CD4-positive, alpha-beta T cell treated with Interleukin-15 for 1 hour (primary cell): ENCODE data around the gene MGAT4A.
"Not testable (repeated sequence)": the region's sequence is repeated elsewhere in the genome, so short reads cannot be mapped to it uniquely, and the experiment has no call there.

Source experiments
- DNase-seq: peaks from one replicate; pipeline ENCODE4 v3.0.0-alpha.2; 2020

Gene MGAT4A

DNA sequence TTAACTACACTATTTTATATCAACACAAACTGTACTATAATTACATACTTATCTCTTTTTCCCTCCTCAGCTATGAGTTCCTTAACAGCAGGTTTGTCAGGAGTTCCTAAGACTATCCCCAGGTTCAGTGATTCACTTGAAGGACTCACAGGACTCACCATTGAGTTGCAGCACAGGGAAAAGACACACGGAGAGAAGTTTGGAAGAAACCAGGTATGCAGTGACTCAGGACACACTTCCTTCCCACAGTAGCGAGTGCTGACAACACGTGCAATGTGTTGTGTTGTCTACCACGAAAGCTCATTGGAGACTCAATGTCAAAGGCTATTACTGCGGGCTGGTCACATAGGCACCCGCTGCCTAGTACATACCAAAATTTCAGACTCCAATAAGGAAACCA is 32.0 kb downstream of the MGAT4A start:
- no peak for DNase-seq

DNA sequence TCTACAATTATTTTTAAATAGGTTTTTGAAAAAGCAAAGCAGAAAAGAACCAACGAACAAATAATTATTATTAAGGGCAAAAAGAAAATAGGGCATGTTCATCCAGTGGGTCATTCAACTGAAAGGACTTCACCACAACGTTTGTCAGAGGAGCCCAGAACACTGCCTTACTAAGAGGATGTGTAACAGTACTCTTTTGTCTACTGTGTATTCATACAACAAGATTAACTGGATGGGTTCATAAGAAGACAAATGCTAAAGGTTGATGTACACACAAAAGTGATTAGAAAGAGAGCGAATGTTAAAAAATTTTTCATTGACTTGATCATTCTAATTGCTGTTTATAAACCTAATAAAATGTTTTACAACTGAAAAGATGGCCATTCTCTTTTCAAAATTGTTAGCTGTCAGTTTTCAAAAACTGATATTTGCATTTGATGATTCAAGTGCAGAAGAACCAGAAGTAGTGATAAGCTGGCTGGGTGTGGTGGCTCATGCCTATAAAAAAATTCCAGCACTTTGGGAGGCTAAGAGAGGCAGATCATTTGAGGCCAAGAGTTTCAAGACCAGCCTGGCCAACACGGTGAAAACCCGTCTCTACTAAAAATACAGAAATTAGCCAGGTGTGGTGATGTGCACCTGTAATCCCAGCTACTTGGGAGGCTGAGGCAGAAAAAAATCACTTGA is 33.1 kb downstream of the MGAT4A start:
- no peak for DNase-seq

DNA sequence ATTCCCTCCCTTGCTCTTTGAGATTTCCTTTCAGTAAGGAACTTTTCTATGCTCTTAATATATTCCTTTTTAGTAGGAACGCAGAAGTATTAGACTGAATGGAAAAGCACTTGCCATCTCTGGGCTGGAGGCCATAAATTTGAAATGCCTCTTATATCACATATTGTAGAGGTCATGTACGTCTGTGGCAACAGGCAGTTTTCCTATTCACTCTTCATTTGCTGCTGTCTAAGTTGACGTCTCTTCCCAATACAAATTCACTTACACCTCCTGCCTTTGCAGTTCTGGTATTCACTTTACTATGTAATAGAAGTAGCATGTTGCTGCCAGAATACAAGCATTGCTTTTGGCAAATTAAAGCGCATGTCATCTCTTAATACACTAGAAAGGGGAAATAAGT is 34.7 kb downstream of the MGAT4A start:
- no peak for DNase-seq

DNA sequence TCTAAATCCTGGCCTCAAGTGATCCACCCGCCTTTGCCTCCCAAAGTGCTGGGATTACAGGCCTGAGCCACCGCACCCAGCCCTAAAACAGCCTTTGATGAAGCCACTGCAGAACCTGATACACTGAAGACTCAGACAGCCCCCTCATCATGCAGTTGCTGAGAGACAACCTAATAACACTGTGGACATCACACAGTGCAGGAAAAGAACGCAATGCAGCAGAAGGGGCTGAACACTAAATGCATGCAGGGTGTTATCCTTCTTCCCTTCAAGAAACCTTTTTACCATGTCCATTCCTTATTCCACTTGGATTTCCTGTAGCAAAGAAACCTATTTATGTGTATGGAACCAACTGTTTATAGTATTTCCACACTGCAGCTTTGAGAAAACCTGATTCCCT is 35.7 kb downstream of the MGAT4A start:
- DNase-seq: no peak

DNA sequence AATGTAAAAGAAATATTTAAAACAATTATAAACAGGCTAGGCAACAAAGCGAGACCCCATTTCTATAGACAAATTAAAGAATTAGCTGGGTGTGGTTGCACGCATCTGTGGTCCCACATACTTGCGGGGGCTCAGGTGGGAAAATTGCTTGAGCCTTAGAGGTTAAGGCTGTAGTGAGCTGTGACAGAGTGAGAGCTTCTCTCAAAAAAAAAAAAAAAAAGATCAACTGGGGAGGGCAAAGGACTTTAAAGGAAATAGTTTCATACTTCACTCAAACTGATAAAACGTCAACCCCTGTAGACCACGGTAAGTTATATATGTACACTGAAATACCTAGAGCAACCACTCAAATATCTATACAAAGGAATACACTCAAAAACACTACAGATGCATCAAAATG is 37.5 kb downstream of the MGAT4A start:
- no peak for DNase-seq

DNA sequence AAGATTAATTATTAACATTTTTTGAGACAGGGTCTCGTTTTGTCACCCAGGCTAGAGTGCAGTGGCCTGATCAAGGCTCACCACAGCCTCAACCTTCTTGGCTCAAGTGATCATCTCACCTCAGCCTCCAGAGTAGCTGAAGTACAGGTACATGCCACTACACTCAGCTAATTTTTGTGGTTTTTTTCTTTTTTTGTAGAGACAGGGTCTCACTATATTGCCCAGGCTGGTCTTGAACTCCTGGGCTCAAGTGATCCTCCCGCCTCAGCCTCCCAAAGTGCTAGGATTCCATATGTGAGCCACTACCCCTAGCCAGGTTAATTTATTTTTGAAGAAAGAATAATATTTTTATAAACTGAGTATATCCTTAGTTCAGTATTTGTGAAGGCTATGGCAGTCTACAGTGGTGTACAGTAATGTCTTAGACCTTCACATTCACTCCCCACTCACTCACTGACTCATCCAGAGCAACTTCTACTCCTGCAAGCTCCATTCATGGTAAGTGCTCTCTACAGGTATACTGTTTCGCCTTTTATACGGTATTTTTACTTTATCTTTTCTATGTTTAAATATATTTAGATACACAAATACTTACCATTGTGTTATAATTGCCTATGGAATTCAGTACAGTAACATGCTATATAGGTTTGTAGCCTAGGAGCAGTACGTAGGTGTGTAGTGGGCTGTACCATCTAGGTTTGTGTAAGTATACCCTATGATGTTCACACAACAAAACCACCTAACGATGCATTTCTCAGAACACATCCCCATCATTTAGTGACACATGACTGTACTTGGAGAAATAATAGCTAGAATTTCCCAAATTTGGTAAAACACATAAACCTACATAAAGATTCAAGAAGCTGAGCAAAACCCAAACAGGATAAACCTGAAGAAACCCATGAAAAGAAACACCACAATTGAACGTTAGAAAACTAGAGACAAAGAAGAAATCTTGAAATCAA is 38.6 kb downstream of the MGAT4A start:
- DNase-seq: no peak

DNA sequence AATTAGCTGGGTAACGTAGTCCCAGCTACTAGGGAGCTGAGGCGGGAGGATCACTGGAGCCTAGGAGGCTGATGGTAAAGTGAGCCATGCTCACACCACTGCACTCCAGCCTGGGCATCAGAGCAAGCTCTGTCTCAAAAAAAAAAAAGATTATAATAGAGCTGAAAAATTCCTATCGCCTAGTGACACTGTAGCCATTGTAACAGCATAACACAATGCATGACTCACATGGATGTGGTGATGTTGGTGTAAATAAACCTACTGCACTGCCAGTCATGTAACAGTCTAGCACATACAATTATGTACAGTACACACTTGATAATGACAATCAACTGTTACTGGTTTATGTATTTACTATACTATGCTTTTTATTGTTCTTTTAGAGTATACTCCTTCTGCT is 39.6 kb downstream of the MGAT4A start:
- DNase-seq: no peak

DNA sequence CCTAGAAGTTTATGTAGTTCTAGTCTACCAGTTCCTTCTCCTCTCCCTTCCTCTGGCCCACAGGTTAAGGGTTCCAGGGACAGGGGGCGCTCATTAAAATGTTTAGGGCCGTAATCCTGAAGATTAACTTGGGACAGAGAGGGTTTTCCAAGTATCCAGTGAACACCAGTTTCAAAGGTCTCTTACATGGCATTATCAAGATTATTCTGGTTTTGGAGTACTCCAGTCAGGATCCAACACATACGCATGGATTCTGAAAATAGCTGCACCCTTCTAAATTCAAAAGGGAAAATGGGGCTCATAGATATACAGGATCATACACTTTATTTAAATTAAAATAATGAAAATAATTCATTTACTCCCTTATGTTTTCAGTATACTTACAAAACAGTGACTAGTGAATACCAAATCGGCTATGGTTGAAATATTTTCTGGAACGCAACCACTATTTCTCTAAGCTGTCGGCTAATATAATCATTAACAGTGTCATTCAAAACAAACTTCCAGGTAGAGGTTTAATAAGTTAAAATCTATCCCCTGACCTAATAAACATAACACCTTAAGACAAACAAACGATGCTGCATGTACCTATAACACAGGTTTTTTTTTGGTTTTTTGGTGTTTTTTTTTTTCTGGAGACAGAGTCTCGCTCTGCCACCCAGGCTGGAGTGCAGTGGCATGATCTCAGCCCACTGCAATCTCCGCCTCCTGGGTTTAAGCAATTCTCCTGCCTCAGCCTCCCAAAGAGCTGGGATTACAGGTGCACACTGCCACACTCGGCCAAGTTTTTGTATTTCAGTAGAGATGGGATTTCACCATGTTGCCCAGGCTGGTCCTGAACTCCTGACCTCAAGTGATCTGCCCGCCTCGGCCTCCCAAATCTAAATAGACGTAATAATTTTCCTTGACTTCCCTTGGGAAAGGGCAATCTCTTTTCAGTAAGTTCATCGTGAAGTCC is 44.7 kb downstream of the MGAT4A start:
- DNase-seq: no peak

DNA sequence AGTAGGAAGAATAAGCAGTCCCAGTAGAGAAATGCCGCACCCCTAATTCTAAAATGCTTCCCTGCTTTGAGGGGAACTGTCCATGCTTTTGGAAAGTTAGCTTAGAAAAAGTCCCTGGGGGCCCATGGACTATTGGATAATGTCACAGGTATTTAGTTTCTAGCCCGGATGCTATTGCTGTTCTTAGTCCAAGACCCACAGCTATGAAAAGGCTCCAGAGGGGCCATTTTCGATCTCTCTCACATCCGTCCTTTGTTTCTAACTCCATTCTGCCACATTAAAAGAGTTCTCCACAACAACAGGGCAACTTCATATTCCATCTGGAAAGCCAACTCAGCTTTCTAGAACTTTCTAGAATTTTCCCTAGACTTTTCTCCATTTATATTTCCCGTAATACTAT is 47.2 kb downstream of the MGAT4A start:
- DNase-seq: no peak

DNA sequence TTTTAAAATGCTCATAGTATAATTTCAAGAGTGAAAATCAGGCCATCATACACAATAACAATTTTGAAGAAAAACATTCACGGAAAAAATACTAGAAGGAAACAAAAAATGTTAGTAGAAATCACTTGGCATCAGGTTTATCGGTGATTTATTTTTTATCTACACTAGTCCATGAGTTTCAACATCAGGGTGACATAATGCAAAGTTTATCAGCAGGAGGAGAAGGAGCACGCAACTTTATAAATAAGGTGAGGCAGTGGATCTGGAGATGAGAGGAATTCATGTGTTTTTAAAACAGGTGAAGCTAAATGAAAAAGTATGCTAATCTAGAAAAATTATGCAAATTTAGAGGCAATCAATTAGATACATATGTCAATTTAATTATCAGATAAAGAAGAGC is 54.2 kb downstream of the MGAT4A start:
- DNase-seq: no peak

DNA sequence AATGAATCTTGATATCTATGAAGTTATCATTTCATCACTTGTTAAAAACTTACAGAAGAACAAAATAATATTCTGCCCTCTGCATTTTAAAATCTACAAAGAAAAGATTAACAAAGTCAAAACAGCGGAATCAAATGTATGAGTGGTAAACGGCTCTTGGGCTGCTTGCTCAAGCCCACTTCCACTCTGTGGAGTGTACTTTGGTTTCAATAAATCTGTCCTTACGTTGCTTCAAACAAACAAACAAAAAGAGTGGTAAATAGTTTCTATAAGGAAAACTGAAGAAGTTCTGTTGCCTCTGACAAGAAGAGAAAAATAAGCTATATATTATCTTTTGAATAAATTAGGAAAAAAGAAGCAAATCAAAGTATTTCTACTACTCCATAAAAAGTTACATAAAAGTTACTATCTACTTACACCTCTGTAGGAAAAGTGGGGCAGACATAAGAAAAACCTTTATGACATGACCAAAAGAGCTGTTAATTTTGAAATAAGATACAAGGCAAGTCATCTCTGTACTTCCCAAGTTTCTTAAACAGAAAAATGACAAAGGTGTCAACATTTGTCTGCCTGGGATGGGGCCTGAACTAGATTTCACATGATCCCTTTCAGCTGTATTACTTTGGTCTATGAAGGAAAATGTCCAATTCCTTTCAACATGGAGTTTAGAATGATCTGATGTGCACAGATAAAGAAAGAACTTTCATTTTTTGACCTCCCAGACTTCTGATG is 56.5 kb downstream of the MGAT4A start:
- DNase-seq: no peak

DNA sequence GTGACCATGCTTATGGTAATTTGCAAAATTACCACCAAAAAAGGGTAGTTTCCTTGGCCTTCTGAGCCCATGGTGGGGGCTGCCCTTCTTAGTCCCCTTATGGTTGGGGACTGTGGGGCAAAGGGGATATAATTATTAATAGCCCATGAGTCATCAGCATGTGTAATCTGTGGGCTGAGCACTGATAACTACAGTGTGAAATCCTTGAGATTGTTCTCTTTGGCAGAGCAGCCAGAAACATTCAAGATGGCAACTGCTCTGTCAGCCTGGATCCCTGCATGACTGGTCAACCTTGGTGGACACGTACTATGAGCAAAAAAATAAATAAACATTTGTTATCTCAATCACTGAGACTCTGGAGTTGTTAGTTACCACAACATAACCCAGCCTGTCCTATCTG is 61.3 kb downstream of the MGAT4A start:
- DNase-seq: no peak

DNA sequence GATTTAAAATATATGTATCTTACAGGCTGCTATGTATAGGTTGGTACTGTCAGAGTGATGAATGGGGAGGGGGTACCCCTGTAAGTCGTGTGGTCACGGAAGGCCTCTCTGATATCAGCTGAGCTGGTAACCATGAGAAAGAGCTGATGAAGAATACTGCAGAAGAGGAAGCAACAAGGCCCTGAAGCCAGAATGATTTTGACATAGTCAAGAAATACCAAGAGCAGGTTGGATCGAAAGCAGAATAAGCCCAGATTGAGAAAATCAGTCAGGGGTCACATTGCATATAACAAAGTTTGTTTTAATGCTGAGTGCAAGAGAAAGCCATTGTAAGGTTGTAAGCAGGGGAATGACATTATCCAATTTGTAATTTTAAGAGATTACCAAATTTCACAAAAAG is 65.3 kb downstream of the MGAT4A start:
- no peak for DNase-seq

DNA sequence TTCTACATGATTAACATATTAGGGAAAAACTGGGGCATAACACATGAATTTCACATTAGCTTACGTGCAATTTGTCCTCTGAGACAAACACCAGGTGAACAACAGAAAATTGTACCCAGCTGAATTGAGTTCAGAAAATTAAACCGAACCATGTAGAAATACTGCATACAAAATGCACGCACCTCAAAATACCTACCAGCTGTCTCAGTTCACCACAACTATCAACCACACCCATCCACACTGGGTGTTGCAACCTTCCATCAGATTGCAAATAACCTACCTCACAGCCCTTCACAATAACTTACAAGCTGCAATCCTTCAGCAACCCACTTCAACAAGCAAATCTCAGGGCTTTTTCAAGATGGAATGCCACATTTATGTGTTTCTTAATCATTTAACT is 66.6 kb downstream of the MGAT4A start:
- peak; percentile 67 for DNase-seq

DNA sequence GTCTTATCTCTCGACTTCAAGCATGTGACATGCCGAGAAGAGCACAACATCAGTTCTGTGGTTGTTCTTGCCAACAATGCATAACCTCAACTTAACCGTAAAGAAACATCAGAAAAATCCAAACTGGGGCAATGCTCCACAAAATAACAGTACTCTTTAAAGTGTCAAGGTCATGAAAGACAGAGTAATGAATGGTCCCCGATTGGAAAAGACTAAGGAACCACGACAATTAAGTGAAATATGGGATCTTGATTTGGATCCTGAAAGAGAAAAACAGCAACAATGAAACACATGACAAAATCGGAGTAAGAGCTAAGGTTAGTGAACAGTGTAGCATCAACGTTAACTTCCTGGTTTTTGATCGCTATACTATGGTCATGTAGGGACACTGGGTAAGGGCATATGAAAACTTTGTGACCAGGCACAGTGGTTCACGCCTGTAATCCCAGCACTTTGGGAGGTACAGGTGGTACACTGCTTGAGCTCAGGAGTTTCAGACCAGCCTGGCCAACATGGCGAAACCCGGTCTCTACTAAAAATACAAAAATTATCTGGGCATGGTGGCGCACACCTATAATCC is 67.3 kb downstream of the MGAT4A start:
- DNase-seq: peak; percentile 22

DNA sequence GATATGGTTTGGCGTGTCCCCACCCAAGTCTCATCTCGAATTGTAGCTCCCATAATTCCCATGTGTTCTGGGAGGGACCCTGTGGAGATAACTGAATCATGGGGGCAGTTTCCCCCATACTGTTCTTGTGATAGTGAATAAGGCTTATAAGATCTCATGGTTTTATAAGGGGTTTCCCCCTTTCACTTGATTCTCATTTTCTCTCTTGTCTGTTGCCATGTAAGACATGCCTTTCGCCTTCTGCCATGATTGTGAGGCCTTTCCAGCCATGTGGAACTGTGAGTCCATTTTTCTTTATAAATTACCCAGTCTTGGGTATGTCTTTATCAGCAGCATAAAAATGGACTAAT is 71.5 kb downstream of the MGAT4A start:
- not testable (repeated sequence) for DNase-seq

DNA sequence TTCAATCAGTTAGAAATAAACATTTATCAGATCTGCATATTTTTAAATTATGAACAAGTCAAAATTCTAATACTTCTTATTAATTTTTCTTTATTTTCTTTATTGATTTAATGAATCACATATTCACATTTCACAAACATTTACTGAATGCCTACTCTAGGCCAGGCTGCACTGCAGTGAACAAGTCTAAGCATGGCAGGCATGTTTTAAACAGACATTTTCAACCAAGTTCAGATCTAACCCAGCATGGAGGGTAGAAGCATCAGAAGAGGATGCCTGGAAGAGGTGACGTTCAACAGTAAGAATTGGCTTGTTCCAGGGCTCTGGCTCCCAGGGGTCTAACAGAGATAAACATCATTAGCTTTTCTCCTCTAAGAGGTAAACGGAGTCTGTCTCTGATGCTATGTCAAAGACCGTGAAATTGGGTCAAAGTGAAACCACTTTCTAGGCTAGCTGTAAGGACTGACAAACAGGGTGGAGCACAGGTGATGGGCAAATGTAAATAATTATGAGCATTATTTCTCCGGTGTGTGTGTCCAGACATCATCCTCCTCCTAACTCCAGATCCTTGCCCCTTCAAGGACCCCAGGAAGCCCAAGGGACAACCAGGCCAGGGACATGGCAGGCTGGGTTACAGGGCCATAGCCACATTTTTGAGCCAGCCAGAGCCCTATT is 72.0 kb downstream of the MGAT4A start:
- no peak for DNase-seq

DNA sequence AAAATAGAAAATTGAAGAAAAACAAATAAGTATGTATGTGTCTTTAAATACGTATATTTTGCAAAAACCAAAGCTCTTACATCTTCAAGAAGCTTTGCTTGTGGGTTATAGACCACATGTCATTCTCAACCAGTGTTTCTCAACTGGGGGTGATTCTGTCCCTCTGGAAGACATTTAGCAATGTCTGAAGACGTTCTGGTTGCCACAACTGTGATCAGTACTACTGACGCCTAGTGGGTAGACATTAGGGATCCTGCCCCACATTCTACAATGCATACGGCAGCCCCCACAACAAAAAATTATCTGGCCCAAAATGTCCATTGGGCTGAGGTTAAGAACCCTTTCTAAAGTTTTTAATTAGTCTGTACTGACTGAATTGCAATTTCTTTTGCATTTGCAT is 74.1 kb downstream of the MGAT4A start:
- peak; percentile 63 for DNase-seq

DNA sequence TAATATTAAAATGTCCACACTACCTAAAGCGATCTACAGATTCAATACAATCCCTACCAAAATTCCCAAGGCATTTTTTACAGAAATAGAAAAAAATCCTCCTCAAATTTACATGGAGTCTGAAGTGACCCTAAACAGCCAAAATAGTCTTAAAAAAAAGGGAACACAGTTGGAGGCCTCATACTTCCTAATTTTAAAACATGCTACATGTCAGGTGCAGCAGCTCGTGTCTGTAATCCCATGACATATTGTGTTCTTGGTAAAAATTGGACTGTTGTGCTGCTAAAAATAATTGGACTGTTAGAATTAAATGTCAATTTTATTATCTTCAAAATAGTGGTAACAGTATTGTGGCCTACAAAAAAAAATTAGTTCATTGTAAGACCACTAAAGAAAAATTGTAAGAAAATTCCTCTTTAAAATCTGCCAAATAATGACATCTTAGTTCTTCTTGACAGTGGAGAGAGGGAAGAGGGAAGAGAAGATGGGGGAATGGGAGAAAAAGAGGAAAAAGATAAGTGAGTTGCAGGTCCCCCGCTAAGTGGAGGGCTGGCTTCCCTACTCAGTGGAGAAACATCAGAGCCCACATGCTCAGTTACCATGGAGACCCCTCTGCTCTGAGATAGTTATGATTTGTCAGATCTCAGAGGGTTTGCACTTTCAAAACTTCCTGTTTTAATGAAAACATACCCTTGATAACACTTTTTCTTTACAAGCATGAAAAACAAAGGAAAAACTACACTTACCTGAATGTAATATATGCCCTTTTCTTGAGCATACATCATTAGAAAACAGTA is 76.0 kb downstream of the MGAT4A start:
- peak; percentile 69 for DNase-seq

DNA sequence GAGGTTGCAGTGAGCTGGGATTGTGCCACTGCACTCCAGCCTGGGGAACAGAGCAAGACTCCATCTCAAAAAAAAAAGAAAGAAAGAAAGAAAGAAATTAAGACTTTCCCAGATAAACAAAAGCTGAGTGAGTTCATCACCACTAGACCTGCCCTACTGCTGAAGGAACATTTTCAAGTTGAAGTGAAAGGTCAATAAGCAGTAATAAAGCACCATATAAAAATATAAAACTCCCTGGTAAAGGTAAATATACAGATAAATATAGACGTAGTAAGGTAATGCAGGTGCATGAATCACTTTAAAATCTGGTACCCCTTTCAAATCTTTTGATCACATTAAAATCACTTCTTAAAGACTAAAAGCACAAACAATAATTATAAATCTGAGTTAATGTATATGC is 79.9 kb downstream of the MGAT4A start:
- no peak for DNase-seq

DNA sequence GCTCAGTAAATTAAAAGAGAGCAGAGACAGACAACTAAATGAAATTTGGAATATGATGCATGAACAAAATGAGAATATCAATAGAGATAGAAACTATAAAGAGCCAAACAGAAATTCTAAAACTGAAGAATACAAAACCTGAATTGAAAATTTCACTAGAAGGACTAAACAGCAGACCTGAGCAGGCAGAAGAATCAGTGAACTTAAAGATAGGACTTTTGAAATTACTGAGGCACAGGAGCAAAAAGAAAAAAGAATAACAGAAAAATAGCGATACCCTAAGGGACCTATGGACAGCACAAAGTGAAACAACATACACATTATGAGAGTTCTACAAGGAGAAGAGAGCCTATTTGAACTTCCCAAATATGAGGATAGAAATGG is 80.9 kb downstream of the MGAT4A start:
- no peak for DNase-seq
